GM19240 (cell line): ENCODE results near the gene TCF4.

Experiments used
- DNase-seq: peaks from one replicate; pipeline ENCODE4 v3.0.0; 2011; ENCODE audit warnings: low spot score; ENCODE audit not compliant: insufficient read length

Gene TCF4

GRCh38 chr18:55585920-55586561 is 2.0 kb downstream of the TCF4 start:
- no peak for DNase-seq

DNA sequence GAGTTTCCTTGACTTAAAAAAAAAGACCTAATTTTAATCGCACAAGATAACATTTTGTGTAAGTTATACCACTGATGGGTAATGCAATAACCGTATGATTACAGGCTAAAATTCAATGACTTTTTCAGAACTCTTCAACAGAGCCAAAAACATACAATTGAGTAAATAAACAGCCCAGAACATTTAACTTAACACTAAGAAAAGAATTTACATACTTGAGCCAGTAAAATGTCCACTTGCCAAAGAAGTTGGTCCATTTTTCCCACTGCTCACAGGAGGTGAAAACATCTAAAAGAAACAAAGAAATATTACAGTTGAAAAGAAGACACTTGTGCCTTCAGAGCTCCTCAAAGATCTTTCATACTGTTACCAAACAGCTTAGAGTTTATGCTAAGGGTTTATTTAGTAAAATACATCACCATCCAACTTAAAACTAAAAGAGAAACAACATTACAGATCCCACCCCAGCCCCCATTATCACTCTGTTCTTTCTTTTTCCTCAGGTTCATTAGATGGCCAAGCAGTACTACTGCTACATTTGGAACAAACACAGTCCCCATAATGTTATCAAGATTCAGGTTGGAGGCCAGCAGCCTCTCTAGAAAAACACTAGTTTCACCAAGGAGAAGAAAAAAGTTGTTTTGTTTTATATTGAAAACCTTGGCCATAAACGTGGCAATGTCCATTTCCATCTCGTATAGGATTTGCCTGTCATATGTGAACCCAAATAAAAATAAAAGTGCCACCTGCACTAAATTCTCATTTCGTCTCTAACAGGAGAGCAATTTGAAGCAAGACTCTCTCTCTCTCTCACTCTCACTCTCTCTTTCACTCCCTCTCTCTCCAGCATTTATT is 2.7 kb downstream of the TCF4 start:
- no peak for DNase-seq

DNA sequence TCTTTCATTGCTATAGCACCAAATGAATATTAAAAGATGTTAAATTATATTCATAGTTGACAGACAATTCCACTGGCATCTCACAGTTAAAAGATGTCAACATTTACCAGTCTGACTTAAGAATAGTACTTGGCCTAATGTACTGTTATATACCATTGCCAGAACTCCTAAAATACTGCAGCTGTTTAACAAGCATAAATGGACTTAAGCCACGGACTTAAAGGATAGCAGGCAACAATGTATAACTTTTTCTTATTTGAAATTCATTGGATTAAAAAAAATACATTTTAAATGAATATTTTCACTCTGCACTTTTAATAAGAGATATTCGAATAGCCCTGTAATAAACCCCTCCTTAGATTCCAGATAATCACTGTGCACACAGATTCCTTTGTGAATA is 3.8 kb downstream of the TCF4 start:
- DNase-seq, result no peak

GRCh38 chr18:55582325-55582724 is 5.7 kb downstream of the TCF4 start:
- no peak for DNase-seq

- DNase-seq, result no peak
Observed at GRCh38 chr18:55579501-55580270, 8.3 kb downstream of the TCF4 start.

DNA sequence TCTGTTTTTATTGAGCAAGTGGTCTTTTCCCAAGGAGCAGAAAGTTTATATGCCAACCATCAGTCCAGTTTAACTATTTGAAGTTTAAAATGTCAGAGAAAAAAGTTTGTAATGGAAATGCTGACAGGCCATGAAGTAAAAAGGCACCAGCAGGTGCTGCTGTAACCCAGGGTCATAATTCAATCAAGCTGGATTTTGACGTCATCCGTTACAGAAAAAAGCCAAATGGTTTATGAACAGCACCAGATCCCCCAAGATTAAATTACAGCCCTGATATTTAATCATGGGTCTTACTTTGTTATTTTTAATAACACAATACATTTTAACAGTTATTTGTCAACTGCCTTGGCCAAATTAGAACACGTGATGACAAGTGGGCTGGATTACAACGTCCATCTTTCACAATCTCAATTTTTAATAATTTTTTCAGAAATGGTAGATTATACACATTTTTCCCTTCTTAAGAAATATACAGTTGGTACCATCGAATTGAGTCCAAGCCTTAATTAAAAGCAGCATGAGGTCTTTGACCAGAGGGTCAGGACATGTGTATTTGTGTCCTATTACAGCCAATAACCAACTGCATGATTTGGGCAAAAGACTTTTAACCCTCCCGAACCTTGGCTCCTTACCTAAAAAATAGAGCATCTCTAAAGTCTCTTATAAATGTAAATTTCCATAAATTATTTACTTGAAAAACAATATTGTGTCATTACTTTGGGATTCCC is 10.0 kb downstream of the TCF4 start:
- DNase-seq, result no peak

- DNase-seq, result no peak
Observed at GRCh38 chr18:55576001-55576400, 12.0 kb downstream of the TCF4 start.

- DNase-seq, result no peak
Observed at GRCh38 chr18:55575066-55575465, 12.9 kb downstream of the TCF4 start.

- no peak for DNase-seq
Observed at GRCh38 chr18:55573386-55573785, 14.6 kb downstream of the TCF4 start.

DNA sequence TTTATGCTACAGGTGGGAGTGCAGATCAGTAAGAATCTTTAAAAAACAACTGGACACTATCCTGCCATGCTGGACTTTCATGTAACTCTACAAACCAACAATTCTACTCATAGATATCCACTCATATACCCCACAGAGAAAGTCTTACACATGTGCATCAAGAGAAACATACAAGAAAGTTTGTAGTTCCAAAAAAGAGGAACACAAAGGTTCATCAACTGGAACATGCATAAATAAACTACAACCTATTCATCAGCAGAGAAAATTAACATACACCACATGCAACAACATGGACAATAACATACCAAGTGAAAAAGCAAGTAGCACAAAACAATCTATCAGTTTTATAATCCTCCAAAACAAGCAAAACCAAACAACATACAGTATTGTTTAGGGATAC is 17.0 kb downstream of the TCF4 start:
- DNase-seq, result no peak

- no peak for DNase-seq
Observed at GRCh38 chr18:55566456-55566935, 21.5 kb downstream of the TCF4 start.

- DNase-seq, result no peak
Observed at GRCh38 chr18:55559739-55560138, 28.3 kb downstream of the TCF4 start.

DNA sequence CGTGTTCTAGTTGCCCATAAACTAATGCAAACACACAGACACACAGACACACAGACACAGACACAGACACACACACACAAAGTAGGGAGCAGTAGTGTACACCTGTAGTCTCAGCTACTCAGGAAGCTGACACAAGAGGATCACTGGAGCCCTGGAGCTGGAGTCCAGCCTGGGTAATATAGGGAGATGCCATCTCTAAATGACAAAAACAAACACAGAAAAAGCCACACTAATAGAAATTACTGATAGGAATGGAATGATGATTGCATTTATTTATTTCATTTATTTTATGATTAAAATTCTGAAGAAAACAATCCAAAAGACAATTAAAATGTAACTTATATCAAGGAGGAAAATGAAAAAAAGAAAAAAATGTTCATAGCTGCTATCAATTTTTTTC is 30.8 kb downstream of the TCF4 start:
- DNase-seq, result no peak

DNA sequence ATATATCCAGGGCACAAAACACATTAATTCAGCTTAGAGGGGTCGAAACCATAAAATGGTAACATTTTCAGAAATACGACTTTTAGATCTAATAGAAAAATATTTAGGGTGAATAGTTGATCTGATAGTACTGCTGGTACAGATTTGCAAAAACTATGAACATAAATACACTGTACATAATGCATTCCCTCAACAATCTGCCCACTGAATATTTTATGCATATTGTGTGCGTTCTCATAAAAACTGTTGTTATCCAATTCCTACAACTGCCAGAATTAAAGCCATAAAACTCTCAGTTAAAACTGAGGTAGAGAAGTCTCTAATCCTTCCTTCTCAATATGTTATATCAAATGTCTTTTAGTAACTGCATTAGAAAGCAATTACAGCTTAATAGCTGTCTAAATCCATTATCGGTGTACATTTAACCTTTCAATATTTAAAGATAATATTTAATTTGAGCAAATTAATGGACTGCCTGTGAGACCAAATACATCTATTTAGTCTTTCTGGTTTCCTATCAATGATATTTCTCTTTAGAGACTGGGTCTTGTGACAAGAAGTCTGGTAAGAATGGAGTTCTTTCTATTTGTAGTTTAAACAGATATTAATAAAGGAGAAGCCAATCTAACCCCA is 32.5 kb downstream of the TCF4 start:
- DNase-seq, result no peak

DNA sequence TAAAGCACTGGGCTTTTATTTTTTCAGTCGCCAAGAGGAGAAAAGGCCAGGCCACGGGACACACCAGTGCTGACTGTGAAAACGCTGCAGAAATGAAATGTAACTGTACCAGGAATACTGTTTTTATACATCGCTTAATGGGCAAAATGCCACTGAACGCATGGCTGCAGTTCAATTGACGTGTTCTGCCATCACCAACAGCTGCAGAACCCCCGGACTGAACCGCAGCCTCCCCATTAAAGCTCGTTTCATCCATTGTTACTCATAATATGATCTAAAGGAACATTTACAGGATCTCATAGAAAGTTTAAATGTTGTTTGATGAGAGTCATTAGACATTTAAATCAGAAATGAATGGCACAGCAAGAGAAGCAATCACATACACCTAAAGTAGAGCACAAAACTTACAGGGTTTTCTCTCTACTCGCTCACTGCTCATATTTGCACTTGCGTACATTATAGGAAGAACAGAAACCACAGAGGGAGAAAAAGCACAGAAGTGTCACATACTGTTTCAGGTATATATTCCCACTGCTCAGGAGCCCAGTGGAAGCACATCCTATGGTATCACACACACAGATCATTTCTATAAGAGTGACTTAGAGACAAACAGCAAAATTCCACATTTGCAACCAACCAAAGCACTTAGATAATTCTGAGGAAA is 35.3 kb downstream of the TCF4 start:
- no peak for DNase-seq

- DNase-seq, result no peak
Observed at GRCh38 chr18:55551227-55551626, 36.8 kb downstream of the TCF4 start.

- DNase-seq, result no peak
Observed at GRCh38 chr18:55550471-55550870, 37.5 kb downstream of the TCF4 start.

DNA sequence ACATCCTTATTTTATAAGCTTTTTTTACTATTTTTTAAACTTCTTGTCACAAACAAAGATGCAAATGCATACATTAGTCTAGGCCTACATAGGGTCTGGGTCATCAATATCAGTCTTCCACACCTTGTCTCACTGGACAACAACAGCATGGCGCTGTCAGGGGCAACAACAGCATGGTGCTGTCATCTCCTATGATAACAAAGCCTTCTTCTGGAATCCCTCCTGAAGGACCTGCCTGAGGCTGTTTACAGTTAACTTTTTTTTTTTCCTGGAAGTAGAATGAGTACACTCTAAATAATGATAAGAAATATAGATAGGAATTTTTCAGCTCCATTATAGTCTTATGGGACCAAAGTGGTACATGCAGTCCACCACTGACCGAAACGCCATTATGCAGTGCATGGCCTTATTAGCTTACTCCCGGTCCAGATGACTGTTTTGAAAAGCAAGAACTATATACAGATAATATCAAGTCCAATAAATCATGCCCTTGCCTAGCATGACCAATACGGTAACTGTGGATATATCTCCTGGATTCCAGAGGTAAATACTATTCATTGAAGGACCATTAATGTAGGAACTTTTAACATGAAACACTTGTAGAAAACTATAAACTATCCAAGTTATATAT is 38.4 kb downstream of the TCF4 start:
- DNase-seq, result no peak

DNA sequence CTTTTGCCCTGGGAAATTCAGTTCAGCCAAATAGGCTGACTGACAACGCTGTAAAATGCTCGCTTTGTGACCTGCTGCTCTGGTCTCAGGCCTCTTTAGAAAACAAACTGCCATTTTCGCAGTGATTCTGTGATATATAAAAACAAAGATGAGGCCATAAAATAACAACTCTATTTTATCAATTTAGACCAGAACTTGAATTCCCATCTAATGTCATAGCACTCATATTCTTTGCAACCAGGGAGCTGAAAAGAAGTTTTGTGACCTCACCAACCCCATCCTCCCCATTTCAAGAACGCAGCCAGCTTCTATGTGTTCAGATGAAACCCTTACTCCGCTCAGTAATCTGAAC is 40.3 kb downstream of the TCF4 start:
- no peak for DNase-seq
